Measurements from ENCODE around the gene TOGARAM2. TPM values are rescaled to one million over a fixed set of nuclear protein-coding genes. Genes with fewer than 3 reads are reported as not detected.
A peak's percentile ranks its signal among the peaks of the same experiment; 100 is the strongest.

Gene TOGARAM2
- total RNA-seq, 4 donors from 2014 or later: 1.5 to 3.8 (median 1.9) TPM

GRCh38 chr2:28982381-28982950, 1.4 kb downstream of the TOGARAM2 start:
- H3K27me3 ChIP-seq: no peaks in the 10 kb centered on the region
- H3K9me3 ChIP-seq: no peaks in the 10 kb centered on the region
- peaks cover 9 to 64% (median 28%) of the 10 kb centered on the region in 3 donors for H3K4me1 ChIP-seq
- peak overlapping the region; percentile 76 to 91 (median 80) for H3K27ac ChIP-seq
- TF ChIP-seq POLR2A (IDR thresholded peaks at IDR 0.05) (no peak), EP300 (IDR thresholded peaks at IDR 0.05) (no peak), CTCF (IDR thresholded peaks at IDR 0.05) (no peak), POLR2AphosphoS5 (IDR thresholded peaks at IDR 0.05) (no peak)
- no peak overlapping the region for H3K4me3 ChIP-seq
- ATAC-seq: peak; percentile 1
- no peaks in the 10 kb centered on the region for H3K36me3 ChIP-seq
- 32 to 38% methylated on average over 2 of the region's 8 CpGs for WGBS, 2 donors (ENCODE audit: low coverage in 1 of 2)

GRCh38 chr2:28986429-28986828, 5.3 kb downstream of the TOGARAM2 start:
- peaks cover 7 to 86% (median 15%) of the 10 kb centered on the region in 3 donors for H3K4me1 ChIP-seq
- peak overlapping the region in 2 of 4 donors; percentile 46 to 55 for H3K27ac ChIP-seq
- H3K27me3 ChIP-seq: no peaks in the 10 kb centered on the region
- no peak for ATAC-seq
- TF ChIP-seq POLR2A (IDR thresholded peaks at IDR 0.05): no peak
- no peak for TF ChIP-seq POLR2AphosphoS5 (IDR thresholded peaks at IDR 0.05)
- TF ChIP-seq EP300 (IDR thresholded peaks at IDR 0.05): no peak
- TF ChIP-seq CTCF (IDR thresholded peaks at IDR 0.05): no peak
- H3K4me3 ChIP-seq: no peak overlapping the region
- 7 to 29% methylated on average over 2 to 3 of the region's 4 CpGs for WGBS, 2 donors (ENCODE audit: low coverage in 1 of 2)
- no peaks in the 10 kb centered on the region for H3K9me3 ChIP-seq
- H3K36me3 ChIP-seq: no peaks in the 10 kb centered on the region

GRCh38 chr2:28989973-28990372, 8.9 kb downstream of the TOGARAM2 start:
- 43 to 80% methylated on average over 1 to 2 of the region's 5 CpGs for WGBS, 2 donors (ENCODE audit: low coverage in 1 of 2)
- TF ChIP-seq CTCF (IDR thresholded peaks at IDR 0.05): no peak
- TF ChIP-seq POLR2A (IDR thresholded peaks at IDR 0.05): no peak
- no peak for TF ChIP-seq EP300 (IDR thresholded peaks at IDR 0.05)
- no peak for TF ChIP-seq POLR2AphosphoS5 (IDR thresholded peaks at IDR 0.05)
- Histone ChIP-seq H3K36me3 (no peaks in the 10 kb centered on the region), H3K27ac (peak overlapping the region; percentile 26 to 83 (median 73)), H3K4me3 (no peak overlapping the region), H3K4me1 (peaks cover 0 to 84% (median 8%) of the 10 kb centered on the region in 3 donors), H3K9me3 (no peaks in the 10 kb centered on the region), H3K27me3 (no peaks in the 10 kb centered on the region)
- no peak for ATAC-seq

GRCh38 chr2:28990445-28990844, 9.3 kb downstream of the TOGARAM2 start:
- no peak for ATAC-seq
- Histone ChIP-seq H3K36me3 (no peaks in the 10 kb centered on the region), H3K4me3 (no peak overlapping the region), H3K27me3 (no peaks in the 10 kb centered on the region), H3K4me1 (peaks cover 0 to 84% (median 8%) of the 10 kb centered on the region in 3 donors), H3K27ac (peak overlapping the region; percentile 26 to 83 (median 73)), H3K9me3 (no peaks in the 10 kb centered on the region)
- 53 to 82% methylated on average over 13 to 14 of the region's 16 CpGs for WGBS, 2 donors (ENCODE audit: low coverage in 1 of 2)
- no peak for TF ChIP-seq POLR2AphosphoS5 (IDR thresholded peaks at IDR 0.05)
- TF ChIP-seq EP300 (IDR thresholded peaks at IDR 0.05): no peak
- no peak for TF ChIP-seq CTCF (IDR thresholded peaks at IDR 0.05)
- no peak for TF ChIP-seq POLR2A (IDR thresholded peaks at IDR 0.05)

GRCh38 chr2:28991021-28991420, 9.9 kb downstream of the TOGARAM2 start:
- no peaks in the 10 kb centered on the region for H3K36me3 ChIP-seq
- TF ChIP-seq POLR2AphosphoS5 (IDR thresholded peaks at IDR 0.05): peak; percentile 75
- no peak for TF ChIP-seq CTCF (IDR thresholded peaks at IDR 0.05)

More at GRCh38 chr2:28991021-28991420, 9.9 kb downstream of the TOGARAM2 start:
- peaks cover 0 to 87% (median 8%) of the 10 kb centered on the region in 3 donors for H3K4me1 ChIP-seq
- peak; percentile 90 for ATAC-seq
- peak overlapping the region; percentile 66 to 83 (median 73) for H3K27ac ChIP-seq
- WGBS, 2 donors (ENCODE audit: low coverage in 1 of 2): 5 to 18% methylated on average over 2 to 4 of the region's 4 CpGs
- no peaks in the 10 kb centered on the region for H3K27me3 ChIP-seq
- no peak overlapping the region for H3K4me3 ChIP-seq
- H3K9me3 ChIP-seq: no peaks in the 10 kb centered on the region

Measured in gastroesophageal sphincter (tissue), 4 donors.